ENCODE data around the gene AQP5.

Gene AQP5

DNA sequence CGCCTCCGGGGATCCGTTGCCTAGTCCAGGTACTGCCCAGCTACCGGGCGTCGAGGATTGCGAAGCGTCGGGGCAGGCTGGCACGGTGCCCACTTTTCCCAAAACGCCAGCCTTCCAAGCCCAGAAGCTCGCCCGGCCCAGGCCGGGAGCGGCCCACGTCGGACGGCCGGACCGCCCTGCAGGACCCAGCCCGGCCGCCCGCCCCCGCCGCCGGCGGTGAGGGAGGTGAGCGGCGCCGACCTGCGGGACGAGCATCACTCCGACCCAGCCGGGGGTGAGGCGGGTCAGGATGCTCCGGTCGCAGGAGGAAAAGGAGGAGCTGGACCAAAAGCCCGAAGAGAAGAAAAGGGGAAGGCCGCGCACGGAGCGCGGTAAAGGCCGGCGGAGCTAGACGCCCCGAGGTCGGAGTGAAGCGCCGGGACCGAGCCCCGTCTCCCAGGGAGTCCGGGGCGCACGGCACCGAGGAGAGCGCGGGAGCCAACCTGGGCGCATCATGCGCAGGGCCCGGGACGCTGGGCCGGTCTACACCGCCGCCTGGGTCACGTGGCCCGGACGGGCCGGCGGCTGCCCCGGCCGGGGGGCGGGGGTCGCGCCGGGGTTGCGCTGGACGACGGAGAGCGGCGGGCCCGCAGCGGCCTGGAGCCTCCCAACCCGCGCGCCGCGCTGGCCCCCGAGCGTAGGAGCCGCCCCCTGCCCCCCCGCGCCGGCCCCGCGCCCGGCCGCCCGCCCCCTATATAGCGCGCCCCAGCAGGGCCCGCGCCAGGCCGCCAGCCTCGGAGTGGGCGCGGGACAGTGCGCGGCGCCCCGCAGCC is at the start of gene AQP5:
AQP5 (plus strand) TSS at position 762 of the 812 bp plus-strand sequence. CDS start 146 bp downstream, outside the sequence.
- no peak for DNase-seq (ENCODE audit: low spot score)

DNA sequence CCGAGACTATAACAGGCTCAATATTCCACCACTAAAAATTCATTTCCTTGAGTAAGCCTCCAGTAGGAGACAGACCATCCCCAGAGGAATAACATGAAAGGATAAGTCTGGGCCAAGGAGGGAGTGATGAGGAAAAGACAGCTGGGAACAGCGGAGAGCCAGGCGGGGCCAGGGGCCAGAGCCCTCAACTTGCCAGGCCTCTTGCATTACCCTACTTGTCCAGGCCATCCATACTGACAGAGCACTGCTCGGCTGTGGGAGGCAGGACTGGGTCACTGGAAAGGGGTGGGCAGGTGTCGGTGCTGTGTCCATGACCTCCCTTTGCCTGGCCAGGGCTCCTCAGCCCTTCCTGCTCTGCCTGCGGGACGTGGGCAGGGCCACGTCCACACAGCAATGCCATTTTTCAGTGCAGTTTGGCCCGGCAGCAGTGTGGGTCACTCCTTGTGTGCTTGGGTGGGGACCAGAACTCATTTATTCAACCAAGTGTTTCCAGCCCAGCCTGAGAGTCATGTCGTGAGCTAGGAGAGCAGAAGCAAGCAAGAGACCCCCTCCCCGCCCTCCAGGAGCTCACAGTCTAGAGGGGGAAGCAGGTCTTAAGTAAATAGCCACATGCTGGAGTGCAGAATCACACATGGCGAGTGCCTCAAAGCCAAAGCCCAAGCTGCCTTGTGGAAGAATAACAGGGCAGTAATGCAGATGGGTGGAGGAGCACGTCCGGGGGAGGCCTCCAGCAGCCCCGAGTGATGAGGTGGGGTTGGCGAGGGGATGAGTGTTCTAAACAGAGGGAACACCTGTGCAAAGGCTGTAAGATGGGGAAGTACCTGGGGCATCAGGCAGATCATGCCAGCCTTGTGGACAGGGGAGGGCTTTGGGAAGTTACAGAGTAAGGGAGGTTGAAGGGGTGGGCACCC is 49.1 kb upstream of the AQP5 start:
- DNase-seq (ENCODE audit: low spot score) = no peak

DNA sequence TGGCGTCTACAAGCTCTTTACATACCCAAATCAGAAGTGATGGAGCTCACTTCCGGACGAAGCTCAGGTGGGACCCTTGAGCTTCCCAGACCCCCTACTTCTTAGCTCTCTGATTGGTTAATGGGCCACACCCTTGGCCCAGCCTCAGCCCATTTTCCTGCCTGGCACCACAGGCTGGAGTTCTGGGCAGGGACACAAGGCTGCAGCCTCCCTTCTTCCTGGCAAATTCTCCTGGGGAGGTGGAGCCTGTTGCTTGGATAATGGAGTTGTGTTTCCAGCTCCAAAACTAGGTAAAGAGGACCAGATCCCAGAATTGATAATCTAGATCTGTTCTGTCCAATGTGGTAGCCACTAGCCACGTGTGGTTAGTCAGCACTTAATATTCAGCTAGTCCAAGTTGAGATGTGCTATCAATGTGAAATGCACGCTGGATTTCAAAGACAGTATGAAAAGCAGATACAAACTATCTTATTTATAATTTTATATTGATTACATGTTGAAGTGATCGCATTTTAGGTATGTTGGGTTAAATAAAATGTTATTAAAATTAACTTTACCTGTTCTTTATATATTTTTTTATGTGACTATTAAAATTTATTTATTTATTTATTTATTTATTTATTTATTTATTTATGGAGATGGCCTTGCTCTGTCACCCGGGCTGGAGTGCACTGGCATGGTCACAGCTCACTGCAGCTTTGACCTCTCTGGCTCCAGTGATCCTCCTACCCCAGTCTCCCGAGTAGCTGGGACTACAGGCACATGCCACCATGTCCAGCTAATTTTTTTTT is 45.3 kb upstream of the AQP5 start:
- DNase-seq (ENCODE audit: low spot score) = no peak

DNA sequence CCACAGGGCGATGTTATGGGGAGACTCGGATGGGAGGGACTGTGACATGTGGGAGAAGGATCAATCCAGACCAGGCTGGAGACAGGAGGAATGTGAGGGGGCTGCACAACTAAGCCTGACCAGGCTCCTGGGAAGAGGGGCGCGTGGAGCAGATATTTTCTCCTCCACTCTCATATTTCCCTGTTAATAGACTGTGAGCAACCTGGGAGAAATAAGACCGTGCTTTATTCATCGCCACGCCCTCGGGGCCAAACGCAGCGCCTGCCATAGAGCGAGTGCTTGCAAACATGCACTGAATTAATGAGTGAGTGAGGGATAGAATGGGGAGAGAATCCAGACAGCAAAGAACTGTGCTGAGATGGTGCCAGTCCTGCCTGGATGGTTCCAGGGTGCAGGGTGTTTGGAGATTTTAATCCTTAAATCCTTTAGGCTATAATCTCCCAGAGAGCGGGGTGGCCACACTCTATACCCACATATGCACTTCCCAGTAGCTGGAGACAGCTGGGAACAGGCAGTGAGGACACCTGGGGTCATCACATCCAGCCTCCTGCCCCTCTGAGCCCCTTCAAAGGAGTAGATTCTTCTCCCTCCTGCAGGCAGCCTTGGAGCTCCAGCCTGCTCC is 44.4 kb upstream of the AQP5 start:
- DNase-seq (ENCODE audit: low spot score) = no peak

GRCh38 chr12:49917788-49918173 is 43.9 kb upstream of the AQP5 start:
- no peak for DNase-seq (ENCODE audit: low spot score)

- no peak for DNase-seq (ENCODE audit: low spot score)
These were observed 41.3 kb upstream of the AQP5 start for GRCh38 chr12:49920241-49920914.

DNA sequence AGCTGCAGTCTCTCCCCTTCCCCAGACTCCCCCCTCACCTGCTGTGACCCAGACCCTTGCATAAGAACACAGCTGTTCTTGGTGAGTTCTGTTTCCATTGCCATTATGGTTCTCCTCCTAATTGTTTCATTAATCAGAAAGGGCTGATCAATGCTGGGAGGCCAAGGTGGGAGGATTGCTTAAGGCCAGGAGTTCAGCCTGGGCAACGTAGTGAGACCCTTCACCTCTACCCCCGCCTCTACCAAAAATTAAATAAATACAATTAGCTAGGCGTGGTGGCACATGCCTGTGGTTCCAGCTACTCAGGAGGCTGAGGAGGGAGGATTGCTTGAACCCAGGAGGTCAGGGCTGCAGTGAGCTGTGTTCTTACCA is 40.8 kb upstream of the AQP5 start:
- DNase-seq (ENCODE audit: low spot score) = no peak

- no peak for DNase-seq (ENCODE audit: low spot score)
These were observed 40.4 kb upstream of the AQP5 start for GRCh38 chr12:49921299-49921698.

GRCh38 chr12:49921936-49922335 is 39.7 kb upstream of the AQP5 start:
- no peak for DNase-seq (ENCODE audit: low spot score)

DNA sequence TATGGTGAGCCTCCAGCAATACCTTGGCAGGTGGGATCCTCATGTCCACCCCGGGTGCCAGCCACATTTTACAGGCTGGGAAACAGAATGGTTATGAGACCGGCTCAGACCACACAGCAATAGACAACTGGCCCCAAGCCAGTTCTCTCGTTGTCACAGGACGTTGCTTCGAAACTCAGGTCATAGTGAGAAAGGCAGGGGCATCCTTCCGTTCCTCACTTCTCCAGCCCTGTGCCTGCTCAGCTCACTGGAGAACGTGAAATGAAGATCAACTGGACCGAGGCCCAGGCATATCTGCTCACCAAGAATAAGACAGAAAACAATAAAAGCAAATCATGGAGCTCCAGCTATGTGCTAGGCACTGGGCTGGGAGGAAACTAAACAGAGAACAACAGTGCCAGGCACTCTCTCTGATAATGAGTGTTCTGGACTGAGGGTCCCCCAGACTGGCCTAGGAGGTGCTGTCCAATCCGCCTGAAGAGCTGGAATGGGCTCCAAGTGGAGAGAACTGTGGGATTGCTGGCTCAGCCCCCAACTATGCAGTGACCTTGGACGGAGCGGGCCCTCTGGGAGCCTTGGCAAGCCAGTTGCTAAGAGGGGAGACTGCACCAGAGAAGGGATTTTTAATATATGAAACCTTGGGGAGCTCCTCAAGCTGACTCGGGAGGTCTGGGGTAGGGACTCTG is 39.2 kb upstream of the AQP5 start:
- no peak for DNase-seq (ENCODE audit: low spot score)

- DNase-seq (ENCODE audit: low spot score) = no peak
These were observed 38.5 kb upstream of the AQP5 start for GRCh38 chr12:49923035-49923644.

DNA sequence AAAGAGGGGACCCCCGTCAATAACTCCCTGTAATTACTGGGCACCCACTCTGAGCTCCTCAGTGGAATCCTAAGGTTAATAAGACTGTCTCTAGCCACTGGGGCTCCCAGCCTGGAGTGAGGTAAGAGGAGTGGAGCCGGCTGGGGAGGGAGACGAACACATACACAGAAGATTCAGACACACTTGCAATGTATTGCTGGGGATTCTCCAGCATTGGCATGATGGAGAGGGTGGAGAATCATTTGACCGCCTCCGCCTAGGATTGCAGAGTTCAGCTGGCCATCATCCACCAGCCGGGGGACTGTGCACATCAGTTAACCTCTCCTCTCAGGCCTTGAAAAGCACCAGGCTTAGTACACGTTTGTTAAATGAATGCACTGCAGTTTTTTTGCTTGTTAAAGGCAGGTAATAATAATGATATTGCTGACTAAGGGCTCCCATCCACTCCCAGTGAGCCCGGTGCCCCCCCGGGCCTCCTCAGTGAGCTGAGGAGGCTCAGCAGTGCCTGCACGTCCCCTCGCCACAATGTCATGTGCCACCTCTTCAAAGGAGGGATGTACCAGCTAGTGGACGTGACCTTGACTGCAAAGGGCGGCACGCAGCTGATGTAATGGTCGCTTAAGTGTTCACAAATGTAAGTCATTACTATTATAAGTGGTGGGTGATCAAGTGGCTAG is 37.7 kb upstream of the AQP5 start:
- DNase-seq (ENCODE audit: low spot score) = no peak

DNA sequence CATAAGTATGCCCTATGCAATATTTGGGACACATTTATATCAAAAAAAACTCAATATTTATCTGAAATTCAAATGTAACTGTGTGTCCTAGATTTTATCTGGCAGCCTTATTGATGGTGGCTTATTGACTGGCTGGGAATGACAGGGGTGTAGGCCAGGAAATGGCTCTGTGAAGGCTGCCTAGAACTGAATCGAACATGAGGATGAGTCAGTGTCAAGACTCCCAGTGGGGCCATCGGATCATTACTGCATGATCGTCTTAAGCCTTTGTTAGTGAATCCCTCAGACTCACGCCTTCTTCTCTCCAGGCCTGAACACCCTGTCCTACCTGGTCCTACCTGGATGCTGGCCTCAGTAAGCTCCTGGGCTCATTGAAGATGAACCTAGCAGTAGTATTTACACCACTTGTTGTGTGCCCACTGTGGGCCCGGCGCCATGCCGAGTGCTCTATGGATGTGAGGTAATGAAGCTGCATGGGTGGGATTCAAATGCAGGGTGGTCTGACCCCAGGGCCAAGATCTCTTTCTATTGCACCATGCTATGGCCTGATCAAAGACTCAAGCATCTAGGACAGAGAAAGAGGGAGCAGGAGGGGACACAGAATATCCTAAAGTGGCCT is 36.9 kb upstream of the AQP5 start:
- DNase-seq (ENCODE audit: low spot score) = no peak

DNA sequence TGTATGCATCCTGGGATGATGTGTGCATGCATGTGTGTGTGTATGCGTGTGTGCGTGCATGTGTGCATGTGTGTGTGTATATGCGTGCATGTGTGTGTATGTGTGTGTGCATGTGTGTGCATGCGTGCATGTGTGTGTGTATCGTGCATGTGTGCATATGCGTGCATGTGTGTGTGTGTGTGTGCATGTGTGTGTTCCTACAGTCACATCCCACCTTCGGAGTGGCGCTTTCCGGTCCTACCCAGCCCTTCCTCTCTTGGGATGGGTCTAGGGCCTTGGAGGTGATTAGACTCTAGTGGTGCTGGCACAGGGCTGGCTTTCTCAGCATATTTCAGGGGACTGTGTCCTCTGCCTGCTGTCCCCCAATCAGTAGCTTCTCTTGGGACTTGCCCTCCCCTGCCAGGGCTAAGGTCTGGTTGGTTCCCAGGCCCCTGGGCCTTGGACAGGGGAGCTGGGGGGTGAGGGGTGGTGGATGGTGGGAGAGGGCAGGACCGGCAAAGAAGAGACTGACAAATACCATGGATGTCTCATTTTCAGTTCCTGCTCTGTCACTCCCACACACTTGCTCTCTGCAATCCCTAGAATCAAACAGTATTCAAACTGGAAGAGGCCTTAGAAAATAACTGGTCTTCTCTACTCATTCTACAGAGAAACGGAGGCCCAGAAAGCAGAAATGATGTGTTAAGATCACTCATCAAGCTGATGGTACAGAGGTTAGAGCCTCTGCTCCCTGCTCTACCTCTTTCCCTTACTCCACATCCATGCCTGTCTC is 36.1 kb upstream of the AQP5 start:
- no peak for DNase-seq (ENCODE audit: low spot score)

GRCh38 chr12:49928471-49928870 is 33.2 kb upstream of the AQP5 start:
- no peak for DNase-seq (ENCODE audit: low spot score)

DNA sequence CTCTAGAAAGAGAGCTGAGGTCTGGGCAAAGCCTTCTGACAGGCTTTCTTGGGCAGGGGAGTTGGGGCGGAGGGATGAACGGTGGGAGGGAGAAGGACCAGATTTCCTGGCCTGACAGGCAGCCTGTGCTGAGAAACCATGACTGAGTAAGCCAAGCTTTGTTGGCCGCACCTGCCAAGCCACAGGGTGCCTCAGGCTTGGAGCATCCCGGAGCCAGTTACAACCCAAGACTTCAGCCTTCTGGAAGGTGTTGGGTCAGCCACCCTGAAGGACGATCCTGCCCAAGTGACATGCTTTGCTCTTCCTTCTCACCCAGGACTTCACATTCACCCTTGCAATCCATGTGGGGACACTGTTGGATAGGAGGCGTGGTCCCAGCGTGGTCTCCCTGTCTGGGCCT is 32.1 kb upstream of the AQP5 start:
- DNase-seq (ENCODE audit: low spot score) = no peak

- no peak for DNase-seq (ENCODE audit: low spot score)
These were observed 31.0 kb upstream of the AQP5 start for GRCh38 chr12:49930515-49931288.

GRCh38 chr12:49932023-49932422 is 29.6 kb upstream of the AQP5 start:
- no peak for DNase-seq (ENCODE audit: low spot score)

Data from COLO829 (cell line).